ENCODE data around the gene TGFBR3. TPM values are rescaled to one million over a fixed set of nuclear protein-coding genes. Genes with fewer than 3 reads are reported as not detected.

The TGFBR3 gene
- total and polyA plus RNA-seq, 9 of the 15 experiments (the other 6 are each of a cell fraction or from before 2014, with no cell fraction given) = 3.6 to 32.4 (median 15.6) TPM

DNA sequence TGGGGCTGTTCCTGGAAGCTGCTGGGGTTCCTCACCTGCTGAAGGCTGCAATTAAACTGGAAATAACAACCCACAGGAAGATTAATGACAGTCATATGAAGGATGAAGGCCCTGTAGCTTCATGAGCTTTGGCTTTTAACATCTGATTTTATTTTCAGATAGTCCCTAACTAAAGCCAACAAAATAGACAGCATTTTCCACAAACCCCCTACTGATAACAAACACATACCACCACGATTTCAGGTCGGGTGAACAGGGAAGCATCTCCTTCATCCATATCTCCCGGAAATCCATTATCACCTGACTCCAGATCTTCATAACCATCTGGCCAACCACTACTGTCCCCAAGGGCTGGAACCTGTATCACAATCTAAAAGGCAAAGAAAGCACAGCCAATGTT is 169.6 kb downstream of the TGFBR3 start (continued):
- no peak for TF ChIP-seq ZSCAN29 (IDR thresholded peaks at IDR 0.05)
- 0 out of 4 replicates have a peak, but pooled peaks of 1 of the 2 experiments have one; percentile 20 for TF ChIP-seq ETV6 (IDR thresholded peaks at IDR 0.05; ENCODE audit: borderline replicate concordance in 1 of 2, low read depth in 2 of 2, low read length in 1 of 2)
- no peak for TF ChIP-seq ETV6 (CRISPR knock-in tag; IDR thresholded peaks at IDR 0.05; ENCODE audit: borderline replicate concordance)
- TF ChIP-seq NRF1 (conservative IDR thresholded peaks at IDR 0.05 in 1 of 2, IDR thresholded peaks at IDR 0.05 in 1 of 2) = no peak
- no peak for TF ChIP-seq FOXJ3 (CRISPR knock-in tag; IDR thresholded peaks at IDR 0.05)
- no peak for TF ChIP-seq KLF10 (CRISPR knock-in tag; IDR thresholded peaks at IDR 0.05)
- TF ChIP-seq, protein P1, sequence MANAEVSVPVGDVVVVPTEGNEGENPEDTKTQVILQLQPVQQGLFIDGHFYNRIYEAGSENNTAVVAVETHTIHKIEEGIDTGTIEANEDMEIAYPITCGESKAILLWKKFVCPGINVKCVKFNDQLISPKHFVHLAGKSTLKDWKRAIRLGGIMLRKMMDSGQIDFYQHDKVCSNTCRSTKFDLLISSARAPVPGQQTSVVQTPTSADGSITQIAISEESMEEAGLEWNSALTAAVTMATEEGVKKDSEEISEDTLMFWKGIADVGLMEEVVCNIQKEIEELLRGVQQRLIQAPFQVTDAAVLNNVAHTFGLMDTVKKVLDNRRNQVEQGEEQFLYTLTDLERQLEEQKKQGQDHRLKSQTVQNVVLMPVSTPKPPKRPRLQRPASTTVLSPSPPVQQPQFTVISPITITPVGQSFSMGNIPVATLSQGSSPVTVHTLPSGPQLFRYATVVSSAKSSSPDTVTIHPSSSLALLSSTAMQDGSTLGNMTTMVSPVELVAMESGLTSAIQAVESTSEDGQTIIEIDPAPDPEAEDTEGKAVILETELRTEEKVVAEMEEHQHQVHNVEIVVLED (CRISPR knock-in tag; IDR thresholded peaks at IDR 0.05) = no peak
- no peak for TF ChIP-seq GATAD2B (IDR thresholded peaks at IDR 0.05; ENCODE audit: borderline replicate concordance)
- no peak for TF ChIP-seq RBM25 (IDR thresholded peaks at IDR 0.05; ENCODE audit: low read depth, low read length, severe bottlenecking)
- TF ChIP-seq, protein P2, sequence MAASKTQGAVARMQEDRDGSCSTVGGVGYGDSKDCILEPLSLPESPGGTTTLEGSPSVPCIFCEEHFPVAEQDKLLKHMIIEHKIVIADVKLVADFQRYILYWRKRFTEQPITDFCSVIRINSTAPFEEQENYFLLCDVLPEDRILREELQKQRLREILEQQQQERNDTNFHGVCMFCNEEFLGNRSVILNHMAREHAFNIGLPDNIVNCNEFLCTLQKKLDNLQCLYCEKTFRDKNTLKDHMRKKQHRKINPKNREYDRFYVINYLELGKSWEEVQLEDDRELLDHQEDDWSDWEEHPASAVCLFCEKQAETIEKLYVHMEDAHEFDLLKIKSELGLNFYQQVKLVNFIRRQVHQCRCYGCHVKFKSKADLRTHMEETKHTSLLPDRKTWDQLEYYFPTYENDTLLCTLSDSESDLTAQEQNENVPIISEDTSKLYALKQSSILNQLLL (CRISPR knock-in tag; IDR thresholded peaks at IDR 0.05; ENCODE audit: borderline replicate concordance) = no peak
- no peak for TF ChIP-seq ZNF133 (CRISPR knock-in tag; IDR thresholded peaks at IDR 0.05)
- TF ChIP-seq, protein P3, sequence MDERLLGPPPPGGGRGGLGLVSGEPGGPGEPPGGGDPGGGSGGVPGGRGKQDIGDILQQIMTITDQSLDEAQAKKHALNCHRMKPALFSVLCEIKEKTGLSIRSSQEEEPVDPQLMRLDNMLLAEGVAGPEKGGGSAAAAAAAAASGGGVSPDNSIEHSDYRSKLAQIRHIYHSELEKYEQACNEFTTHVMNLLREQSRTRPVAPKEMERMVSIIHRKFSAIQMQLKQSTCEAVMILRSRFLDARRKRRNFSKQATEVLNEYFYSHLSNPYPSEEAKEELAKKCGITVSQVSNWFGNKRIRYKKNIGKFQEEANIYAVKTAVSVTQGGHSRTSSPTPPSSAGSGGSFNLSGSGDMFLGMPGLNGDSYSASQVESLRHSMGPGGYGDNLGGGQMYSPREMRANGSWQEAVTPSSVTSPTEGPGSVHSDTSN (CRISPR knock-in tag; IDR thresholded peaks at IDR 0.05; ENCODE audit: low read depth) = no peak
- TF ChIP-seq, protein P3 (tag; conservative IDR thresholded peaks at IDR 0.05; ENCODE audit: low read depth) = peak; percentile 64; the same call in 1 of the 2 replicates
- no peak for TF ChIP-seq ZNF445 (CRISPR knock-in tag; IDR thresholded peaks at IDR 0.05; ENCODE audit: low read depth)
- TF ChIP-seq BMI1 (IDR thresholded peaks at IDR 0.05; ENCODE audit: low read length) = no peak
- TF ChIP-seq MEIS2 (IDR thresholded peaks at IDR 0.05; ENCODE audit: partially characterized antibody) = peak; percentile 73
- no peak for TF ChIP-seq CBX8 (IDR thresholded peaks at IDR 0.05; ENCODE audit: borderline replicate concordance, extremely low read depth, low read depth, low read length, poor library complexity, severe bottlenecking)
- TF ChIP-seq, protein P4, sequence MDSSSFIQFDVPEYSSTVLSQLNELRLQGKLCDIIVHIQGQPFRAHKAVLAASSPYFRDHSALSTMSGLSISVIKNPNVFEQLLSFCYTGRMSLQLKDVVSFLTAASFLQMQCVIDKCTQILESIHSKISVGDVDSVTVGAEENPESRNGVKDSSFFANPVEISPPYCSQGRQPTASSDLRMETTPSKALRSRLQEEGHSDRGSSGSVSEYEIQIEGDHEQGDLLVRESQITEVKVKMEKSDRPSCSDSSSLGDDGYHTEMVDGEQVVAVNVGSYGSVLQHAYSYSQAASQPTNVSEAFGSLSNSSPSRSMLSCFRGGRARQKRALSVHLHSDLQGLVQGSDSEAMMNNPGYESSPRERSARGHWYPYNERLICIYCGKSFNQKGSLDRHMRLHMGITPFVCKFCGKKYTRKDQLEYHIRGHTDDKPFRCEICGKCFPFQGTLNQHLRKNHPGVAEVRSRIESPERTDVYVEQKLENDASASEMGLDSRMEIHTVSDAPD (CRISPR knock-in tag; IDR thresholded peaks at IDR 0.05) = no peak
- no peak for TF ChIP-seq NFE2L1 (tag; IDR thresholded peaks at IDR 0.05; ENCODE audit: borderline replicate concordance, low read depth)
- TF ChIP-seq TCF3 (CRISPR knock-in tag; IDR thresholded peaks at IDR 0.05) = peak; percentile 56
- TF ChIP-seq SMARCA4 (IDR thresholded peaks at IDR 0.05) = peak; percentile 52; the same call in 1 of the 2 replicates
- no peak for TF ChIP-seq HNRNPH1 (optimal IDR thresholded peaks at IDR 0.05; ENCODE audit: low read depth, low read length)
- no peak for TF ChIP-seq SP2 (IDR thresholded peaks at IDR 0.05; ENCODE audit: extremely low read depth, low read depth, low read length, poor library complexity, severe bottlenecking)
